ENCODE results near the gene GPATCH8. TPM values are rescaled to one million over a fixed set of nuclear protein-coding genes. Genes with fewer than 3 reads are reported as not detected.
"Not testable (repeated sequence)": the region's sequence is repeated elsewhere in the genome, so short reads cannot be mapped to it uniquely, and the experiment has no call there.

Gene GPATCH8
- total RNA-seq, 1 donor from 2014 or later, result 70.9 TPM

- Mint-ChIP-seq H3K36me3 (ENCODE audit: insufficient read depth) (no peaks in the 10 kb centered on the region), H3K27ac (no peak overlapping the region), H3K4me3 (ENCODE audit: low read depth) (no peak overlapping the region), H3K9me3 (ENCODE audit: low read depth) (peaks cover 3% of the 10 kb centered on the region), H3K27me3 (peaks cover 12% of the 10 kb centered on the region), H3K4me1 (ENCODE audit: low read depth) (peaks cover 2% of the 10 kb centered on the region)
- DNase-seq (ENCODE audit: low spot score, unreplicated experiment), result no peak
- no peak for TF ChIP-seq CTCF (IDR thresholded peaks at IDR 0.05; ENCODE audit: unreplicated experiment)
Measured at GRCh38 chr17:44372036-44372435, 131.2 kb downstream of the GPATCH8 start.

GRCh38 chr17:44369414-44370023 lies 133.7 kb downstream of the GPATCH8 start:
- H3K27ac Mint-ChIP-seq, result peak overlapping the region; percentile 27
- not testable (repeated sequence) for DNase-seq (ENCODE audit: low spot score, unreplicated experiment)

GRCh38 chr17:44368391-44369243 lies 134.6 kb downstream of the GPATCH8 start:
- not testable (repeated sequence) for H3K4me3 Mint-ChIP-seq (ENCODE audit: low read depth); H3K27ac Mint-ChIP-seq; H3K9me3 Mint-ChIP-seq (ENCODE audit: low read depth); H3K36me3 Mint-ChIP-seq (ENCODE audit: insufficient read depth); H3K4me1 Mint-ChIP-seq (ENCODE audit: low read depth); DNase-seq (ENCODE audit: low spot score, unreplicated experiment)
- H3K27me3 Mint-ChIP-seq, result peaks cover 29% of the 10 kb centered on the region

More at GRCh38 chr17:44369414-44370023, 133.7 kb downstream of the GPATCH8 start:
- not testable (repeated sequence) for H3K36me3 Mint-ChIP-seq (ENCODE audit: insufficient read depth); H3K4me3 Mint-ChIP-seq (ENCODE audit: low read depth); H3K9me3 Mint-ChIP-seq (ENCODE audit: low read depth); H3K4me1 Mint-ChIP-seq (ENCODE audit: low read depth)
- H3K27me3 Mint-ChIP-seq, result peaks cover 29% of the 10 kb centered on the region

GRCh38 chr17:44367231-44367979 lies 135.8 kb downstream of the GPATCH8 start:
- Mint-ChIP-seq H3K27ac (no peak overlapping the region), H3K27me3 (peaks cover 29% of the 10 kb centered on the region), H3K4me3 (ENCODE audit: low read depth) (no peak overlapping the region), H3K36me3 (ENCODE audit: insufficient read depth) (no peaks in the 10 kb centered on the region), H3K9me3 (ENCODE audit: low read depth) (peaks cover 3% of the 10 kb centered on the region), H3K4me1 (ENCODE audit: low read depth) (no peaks in the 10 kb centered on the region)
- TF ChIP-seq CTCF (IDR thresholded peaks at IDR 0.05; ENCODE audit: unreplicated experiment), result no peak
- DNase-seq (ENCODE audit: low spot score, unreplicated experiment), result no peak

- Mint-ChIP-seq H3K4me1 (ENCODE audit: low read depth) (peaks cover 15% of the 10 kb centered on the region), H3K4me3 (ENCODE audit: low read depth) (peak overlapping the region; percentile 77), H3K27me3 (peaks cover 29% of the 10 kb centered on the region)
- not testable (repeated sequence) for H3K36me3 Mint-ChIP-seq (ENCODE audit: insufficient read depth); H3K9me3 Mint-ChIP-seq (ENCODE audit: low read depth); DNase-seq (ENCODE audit: low spot score, unreplicated experiment); H3K27ac Mint-ChIP-seq
Measured at GRCh38 chr17:44365051-44365450, 138.2 kb downstream of the GPATCH8 start.

- Mint-ChIP-seq H3K4me1 (ENCODE audit: low read depth) (peaks cover 15% of the 10 kb centered on the region), H3K4me3 (ENCODE audit: low read depth) (peak within 1 kb of the TSS; percentile 81), H3K36me3 (ENCODE audit: insufficient read depth) (no peaks in the 10 kb centered on the region), H3K27me3 (peaks cover 29% of the 10 kb centered on the region), H3K27ac (peak within 1 kb of the TSS; percentile 83), H3K9me3 (ENCODE audit: low read depth) (no peaks in the 10 kb centered on the region)
- DNase-seq (ENCODE audit: low spot score, unreplicated experiment), result peak; percentile 73
- TF ChIP-seq CTCF (IDR thresholded peaks at IDR 0.05; ENCODE audit: unreplicated experiment), result peak; percentile 94
Measured at GRCh38 chr17:44363613-44364159, 139.5 kb downstream of the GPATCH8 start, which contains the start of gene FAM171A2. Gene FAM171A2, minus strand, starts transcription at chr17:44363853. Its CDS starts 139 bp downstream, at chr17:44363714.
